GM12801 (cell line): Measurements from ENCODE around the gene SLX4IP.

ENCODE experiments used
- TF ChIP-seq, protein P1 (sequence below): IDR thresholded peaks from one replicate; pipeline ENCODE4 v1.5.1; 2011; ENCODE audit warnings: control low read depth; ENCODE audit not compliant: insufficient read length; ENCODE audit errors: extremely low read depth

SLX4IP gene

DNA sequence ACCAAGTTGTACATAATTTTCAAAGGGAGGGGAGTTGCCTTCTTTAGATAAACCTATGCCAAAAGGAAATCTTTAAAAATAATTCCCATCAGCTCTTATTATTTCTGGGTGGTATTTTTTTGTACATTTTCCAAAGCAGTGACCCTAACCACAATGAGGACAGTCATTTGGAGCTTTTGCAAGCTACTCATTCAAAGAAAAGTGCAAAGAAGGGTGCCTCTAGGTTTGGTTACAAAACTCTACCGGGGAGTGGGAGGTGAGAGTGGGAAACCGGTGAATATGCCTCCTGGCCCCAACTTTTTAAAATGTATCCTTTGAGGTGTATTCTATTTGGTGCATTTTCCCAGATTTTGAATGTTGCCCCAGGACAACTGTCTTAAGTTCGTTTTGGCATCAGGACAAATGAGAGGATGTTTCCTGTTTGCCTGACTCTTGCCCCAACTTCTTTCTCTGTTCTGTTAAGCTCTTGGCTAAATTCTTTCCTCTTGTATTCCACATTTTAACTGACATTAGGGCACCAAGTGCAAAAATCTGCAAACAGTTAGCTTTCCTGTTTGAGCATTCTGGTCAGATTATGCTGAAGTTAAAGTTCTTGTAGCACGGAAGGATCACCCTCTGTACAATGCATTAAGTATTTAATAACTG, 78.9 kb downstream of the SLX4IP start:
- TF ChIP-seq, protein P1, sequence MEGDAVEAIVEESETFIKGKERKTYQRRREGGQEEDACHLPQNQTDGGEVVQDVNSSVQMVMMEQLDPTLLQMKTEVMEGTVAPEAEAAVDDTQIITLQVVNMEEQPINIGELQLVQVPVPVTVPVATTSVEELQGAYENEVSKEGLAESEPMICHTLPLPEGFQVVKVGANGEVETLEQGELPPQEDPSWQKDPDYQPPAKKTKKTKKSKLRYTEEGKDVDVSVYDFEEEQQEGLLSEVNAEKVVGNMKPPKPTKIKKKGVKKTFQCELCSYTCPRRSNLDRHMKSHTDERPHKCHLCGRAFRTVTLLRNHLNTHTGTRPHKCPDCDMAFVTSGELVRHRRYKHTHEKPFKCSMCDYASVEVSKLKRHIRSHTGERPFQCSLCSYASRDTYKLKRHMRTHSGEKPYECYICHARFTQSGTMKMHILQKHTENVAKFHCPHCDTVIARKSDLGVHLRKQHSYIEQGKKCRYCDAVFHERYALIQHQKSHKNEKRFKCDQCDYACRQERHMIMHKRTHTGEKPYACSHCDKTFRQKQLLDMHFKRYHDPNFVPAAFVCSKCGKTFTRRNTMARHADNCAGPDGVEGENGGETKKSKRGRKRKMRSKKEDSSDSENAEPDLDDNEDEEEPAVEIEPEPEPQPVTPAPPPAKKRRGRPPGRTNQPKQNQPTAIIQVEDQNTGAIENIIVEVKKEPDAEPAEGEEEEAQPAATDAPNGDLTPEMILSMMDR = no peak

DNA sequence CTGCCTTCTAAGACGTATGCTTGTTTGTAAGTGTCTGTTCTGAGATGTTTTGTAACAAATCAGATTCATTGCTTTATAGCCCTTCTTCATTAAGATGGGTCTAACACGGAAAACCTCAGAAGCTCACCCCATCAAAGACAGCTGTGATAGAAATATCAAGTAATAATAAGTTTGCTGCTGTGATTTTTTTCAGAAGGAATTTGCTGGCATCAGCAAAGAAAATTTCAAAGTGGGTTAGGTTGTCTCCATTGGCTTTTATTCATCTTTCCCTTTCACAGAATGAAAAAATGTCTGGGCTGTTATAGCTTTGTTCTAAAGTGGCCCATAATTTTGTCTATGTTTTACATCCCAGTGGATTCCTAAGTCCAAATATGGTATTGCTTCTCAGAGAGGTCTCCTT, 81.4 kb downstream of the SLX4IP start:
- TF ChIP-seq, protein P1 = no peak

DNA sequence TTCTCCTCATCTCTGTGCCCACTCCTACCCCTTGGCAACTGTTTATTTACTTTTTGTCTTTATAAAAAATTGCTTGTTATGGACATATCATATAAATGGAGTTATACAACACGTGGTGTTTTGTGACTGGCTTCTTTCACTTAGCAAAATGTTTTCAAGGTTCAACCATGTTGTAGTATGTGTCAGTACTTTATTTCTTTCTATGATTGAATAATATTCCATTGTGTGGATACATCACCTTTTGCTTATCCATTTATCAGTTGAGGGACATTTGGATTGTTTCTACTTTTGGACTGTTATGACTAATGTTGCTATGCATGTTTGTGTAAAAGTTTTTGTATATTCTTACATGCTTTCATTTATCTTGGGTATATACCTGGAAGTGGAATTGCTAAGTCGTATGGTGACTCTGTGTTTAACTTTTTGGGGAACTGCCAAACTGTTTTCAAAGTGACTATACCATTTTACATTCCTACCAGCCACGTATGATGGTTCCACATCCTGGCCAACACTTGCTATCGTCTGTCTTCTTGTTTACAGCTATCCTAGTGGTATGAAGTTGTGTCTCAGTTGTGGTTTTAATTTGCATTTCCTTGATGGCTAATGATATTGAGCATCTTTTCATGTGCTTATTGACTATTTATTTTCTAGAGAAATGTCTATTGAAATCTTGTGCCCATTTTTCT, 84.4 kb downstream of the SLX4IP start:
- TF ChIP-seq, protein P1 = no peak

DNA sequence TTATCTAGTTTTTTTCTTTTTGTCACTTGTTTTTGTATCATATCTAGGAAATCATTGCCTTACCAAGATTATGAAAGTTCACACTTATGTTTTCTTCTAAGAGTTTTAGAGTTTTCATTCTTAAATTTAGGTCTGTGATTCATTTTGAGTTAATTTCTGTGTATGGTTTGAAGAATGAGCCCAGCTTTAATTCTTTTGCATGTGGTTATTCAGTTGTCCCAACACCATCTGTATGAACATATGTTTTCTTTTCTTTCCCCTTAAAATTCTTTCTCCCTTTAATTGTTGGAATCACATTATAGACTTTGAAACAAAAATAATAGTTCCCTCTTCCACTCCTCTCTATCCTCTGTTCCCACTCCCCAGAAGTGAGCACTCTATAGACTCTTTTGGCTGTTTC, 85.4 kb downstream of the SLX4IP start:
- TF ChIP-seq, protein P1 = no peak

DNA sequence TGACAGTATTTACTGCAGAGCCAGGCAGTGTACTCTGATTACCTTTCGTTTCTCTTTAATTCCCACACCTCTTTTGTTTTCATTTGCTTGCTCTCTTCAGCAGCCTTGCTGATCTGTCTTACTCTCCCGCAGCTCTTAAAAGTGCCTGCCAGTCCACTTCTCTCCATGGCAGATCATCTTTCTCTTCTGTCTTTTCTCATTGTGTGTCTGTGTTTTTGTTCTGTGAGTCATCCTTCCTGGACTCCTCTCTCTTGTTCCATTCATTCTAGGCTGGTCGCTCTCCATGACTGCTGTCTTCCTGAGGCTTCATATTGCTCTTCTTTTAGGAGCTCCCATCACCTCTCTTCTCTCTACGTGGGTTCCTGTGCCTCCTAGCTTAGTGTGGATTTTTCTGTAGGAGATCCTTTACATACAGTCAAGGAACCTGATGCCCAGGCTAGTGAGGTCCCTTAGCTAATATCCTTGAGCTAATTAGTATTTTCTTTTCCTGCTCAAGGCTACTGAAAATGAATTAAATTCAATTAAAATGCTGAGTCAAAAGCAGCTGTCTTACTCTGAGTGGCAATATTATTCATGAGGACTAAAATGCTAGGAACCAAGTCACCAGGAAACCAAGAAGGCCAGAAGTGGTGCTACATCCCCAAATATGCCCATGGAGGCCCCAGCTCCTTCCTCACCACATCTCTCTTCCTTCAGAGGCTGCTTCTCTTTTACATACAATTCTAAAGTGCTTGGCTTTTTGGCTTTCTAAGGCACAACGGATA, 86.1 kb downstream of the SLX4IP start:
- TF ChIP-seq, protein P1 = no peak

DNA sequence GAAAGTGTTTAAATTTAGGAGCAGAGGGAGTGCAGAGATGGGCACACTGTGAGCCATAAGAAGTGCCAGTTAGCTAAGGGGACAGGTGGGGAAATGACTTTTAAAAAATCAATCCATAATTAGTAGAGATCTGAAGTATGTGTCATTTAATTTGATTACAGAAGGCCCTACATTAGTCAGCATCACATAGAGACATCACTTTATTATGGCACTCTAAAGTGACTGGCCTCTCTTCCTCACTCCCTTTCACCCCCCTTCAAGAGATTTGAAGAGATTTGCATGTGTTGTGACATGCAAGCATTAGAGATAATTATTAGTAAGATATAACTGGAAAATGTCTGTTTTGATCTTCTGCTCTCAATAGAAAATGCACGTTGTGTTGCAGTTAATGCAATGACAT, 86.7 kb downstream of the SLX4IP start:
- TF ChIP-seq, protein P1 = no peak

DNA sequence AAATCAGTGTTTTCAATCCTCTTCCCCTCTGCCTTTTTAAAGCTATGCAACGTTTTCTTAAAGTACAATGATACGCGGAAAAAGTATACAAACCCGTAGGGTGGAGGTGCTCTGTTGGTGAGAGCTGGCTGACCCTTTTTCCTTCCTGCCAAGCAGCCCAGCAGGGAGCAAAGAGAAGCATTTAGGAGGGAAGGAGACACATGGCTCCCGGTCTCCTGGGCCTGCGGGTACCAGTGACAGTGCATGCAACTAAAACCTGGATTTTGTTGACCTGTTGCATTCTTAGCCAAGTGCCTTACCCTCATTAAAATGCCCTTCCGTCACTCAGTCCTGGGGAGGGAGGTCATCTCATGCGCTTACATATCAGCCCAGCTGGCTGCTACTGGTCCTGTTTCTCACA, 87.2 kb downstream of the SLX4IP start:
- TF ChIP-seq, protein P1 = no peak
